GM19023 (cell line): ENCODE measurements around the gene TEKT5.
"Not testable (repeated sequence)": the region's sequence is repeated elsewhere in the genome, so short reads cannot be mapped to it uniquely, and the experiment has no call there.

Experiments used
- ATAC-seq: cut with Tn5 transposase; IDR thresholded peaks from one replicate; pipeline ENCODE4 v1.9.1; 2021; ENCODE audit warnings: mild to moderate bottlenecking, moderate library complexity; ENCODE audit not compliant: unreplicated experiment

Gene TEKT5

DNA sequence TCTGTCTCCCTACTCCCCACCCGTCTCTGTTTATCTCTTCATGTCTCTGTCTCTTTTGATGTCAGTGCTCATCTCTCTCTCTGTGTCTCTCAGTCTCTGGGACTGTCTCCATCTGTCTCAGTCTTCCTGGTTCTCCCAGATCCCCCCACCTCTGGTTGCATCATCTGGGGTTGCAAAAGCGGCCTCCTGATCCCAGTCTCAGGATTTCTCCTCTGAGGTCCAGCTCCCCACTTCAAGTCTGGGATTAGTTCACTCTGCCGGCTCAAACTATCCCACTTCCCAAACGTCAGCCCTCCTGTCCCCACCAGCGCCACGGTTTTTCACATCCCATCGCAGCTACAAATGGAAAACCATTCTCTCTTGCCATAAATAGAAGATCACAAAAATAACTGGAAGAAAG is 9.0 kb downstream of the TEKT5 start:
- ATAC-seq, result no peak

DNA sequence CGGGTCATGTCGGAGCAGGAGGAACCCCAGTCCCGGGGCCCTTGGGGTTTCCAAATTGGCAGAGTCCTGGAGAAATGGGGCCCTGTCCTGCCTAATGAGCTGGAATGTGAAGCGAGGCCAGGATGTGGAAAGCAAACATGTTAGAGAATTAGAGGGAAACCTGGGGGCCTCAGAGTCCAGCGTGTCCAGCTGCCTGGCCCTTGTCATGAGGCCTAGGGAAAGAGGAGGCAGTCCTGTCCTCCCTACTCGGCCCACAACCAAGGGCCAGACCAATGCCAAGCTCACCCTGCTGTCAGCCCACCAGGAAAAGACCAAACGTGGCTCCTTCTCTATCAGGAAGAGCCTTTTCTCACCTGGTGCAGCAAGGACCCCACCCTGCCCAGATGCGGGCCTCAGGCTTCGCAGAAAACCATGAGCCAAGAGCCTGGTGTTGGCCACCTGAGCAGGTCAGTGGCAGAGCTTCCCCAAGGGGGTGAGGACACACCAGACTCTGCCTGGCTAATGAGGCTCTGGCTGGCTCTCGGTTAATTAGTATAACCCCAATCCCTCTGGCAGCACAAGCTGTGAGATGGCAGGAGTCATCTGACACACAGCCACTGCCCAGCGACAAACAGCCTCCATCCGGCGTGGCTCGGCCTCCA is 10.1 kb downstream of the TEKT5 start:
- no peak for ATAC-seq

DNA sequence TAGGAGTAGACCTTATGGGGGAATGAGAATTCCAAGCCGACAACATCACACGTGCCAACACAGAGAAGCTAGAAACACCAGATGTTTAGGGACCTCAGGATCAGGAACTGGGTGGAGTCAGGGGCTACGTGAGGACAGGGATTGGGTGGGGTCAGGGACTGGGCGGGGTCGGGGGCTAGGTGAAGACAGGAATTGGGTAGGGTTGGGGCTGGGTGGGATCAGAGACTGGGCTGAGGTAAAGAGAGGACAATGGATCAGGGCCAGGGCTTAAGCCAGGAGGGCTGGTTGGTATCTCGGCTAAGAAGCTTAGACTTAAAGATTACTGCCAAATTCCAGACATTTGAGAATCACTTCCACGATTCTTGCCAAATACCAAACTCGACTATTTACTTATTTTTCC is 11.6 kb downstream of the TEKT5 start:
- no peak for ATAC-seq

DNA sequence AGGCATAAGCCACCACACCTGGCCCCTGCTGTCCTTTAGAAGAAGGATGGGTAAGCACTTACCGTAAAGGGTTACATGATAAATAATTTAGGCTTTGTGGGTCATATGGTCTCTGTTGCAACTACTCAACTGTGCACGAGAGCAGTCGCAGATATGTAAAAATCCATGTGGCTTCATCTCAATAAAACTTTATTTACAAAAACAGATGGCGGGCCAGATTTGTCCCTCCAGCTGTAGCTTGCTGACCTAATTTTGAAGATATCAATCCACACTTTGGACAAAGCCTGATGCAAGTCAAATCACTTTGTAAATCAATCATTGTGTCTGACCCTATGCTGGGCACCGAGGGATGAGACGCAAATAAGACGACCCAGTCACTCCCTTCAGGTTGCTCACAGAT is 12.1 kb downstream of the TEKT5 start:
- no peak for ATAC-seq

DNA sequence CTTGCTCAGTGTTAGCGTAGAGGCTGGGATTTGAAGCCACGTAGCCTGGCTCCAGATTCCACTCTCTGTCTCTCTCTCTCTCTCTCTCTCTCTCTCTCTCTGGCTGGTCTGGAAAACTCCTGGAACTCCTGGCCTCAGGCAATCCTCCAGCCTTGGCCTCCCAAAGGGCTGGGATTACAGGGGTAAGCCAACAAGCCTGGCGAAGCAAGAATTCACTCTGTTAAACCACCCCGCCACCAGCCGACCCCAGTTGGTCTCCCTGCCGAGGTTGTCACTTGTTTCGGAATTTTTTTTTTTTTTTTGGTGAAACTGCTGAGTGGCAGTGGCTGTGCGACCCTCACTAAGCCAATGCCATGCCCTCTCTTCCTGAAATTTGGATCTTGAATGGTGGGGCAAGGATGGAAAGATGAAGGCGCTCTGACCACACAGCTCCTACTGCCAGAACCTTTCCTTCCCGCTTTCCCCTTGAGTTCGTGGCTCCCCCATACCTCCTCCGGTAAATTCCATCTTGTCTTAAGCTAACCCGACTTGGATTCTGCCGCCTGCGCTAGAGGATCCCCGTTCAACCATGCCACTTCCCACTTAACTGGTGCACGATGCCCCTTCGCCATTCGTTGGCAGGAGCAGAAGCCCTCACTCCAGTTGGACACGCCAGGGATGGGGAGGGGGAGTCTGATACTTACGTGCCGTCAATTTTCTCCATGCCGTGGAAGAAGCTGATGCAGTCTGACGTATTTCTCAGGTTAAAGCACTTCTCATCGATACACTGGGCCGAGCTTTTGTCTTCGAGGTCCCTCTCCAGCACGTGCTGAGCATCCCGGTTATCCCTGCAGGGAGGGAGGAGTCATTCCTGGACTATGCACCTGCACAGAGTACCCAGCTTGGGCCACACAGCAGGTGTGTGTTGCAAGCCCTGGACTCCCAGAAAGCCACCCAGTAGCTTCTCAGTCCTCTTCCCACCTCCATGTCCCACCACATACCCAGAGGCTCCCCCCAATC is 13.1 kb downstream of the TEKT5 start:
- ATAC-seq, result no peak

DNA sequence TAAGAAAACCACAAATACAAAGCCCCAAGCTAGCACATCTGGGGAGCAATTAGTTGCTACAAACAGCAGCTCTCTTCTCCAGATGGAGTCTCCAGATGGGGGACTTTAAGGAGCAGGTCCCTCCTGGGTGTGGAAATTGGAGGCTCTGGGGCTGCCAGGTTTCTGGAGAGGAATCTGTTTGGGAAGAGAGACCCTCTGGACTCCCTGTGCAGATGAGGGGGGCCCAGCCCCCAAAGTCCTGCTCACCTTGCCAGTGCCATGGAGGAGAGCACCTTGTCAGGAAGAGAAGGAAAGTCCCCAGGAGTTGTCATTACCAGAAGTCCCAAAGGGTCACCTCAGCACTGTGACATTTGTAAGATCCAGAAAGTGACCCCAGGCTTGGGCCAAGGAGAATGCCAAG is 14.8 kb downstream of the TEKT5 start:
- no peak for ATAC-seq

DNA sequence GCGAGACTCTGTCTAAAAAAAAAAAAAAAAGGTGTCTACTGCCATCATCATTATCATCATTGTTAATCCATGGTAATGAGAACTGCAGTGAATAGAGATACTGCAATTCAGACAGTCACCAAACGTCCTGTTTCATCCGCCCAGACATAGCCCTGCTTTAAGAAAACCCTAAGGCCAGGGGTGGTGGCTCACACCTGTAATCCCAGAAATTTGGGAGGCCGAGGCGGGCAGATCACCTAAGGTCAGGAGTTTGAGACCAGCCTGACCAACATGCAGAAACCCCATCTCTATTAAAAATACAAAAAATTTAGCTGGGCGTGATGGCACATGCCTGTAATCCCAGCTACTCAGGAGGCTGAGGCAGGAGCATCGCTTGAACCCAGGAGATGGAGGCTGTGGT is 15.3 kb downstream of the TEKT5 start:
- ATAC-seq, result not testable (repeated sequence)

DNA sequence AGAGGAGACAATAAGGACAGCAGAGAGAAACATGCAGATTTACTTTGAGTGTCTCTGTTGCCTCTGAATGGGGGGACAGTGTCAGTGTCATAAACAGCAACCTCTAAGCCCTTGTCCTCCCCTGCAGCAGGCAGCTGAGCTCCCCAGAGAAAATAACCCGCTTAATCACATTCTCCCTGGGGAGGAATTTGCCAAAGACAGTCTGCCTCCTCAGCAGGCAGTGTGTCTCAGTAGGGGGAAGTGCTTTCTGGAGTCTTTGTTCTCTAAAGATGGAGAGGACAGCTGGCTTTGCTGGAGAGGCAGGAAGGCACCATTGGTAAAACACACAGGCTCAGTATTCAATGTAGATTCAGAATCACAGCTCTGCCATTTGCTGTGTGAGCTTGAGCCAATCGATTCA is 16.1 kb downstream of the TEKT5 start:
- ATAC-seq, result no peak

DNA sequence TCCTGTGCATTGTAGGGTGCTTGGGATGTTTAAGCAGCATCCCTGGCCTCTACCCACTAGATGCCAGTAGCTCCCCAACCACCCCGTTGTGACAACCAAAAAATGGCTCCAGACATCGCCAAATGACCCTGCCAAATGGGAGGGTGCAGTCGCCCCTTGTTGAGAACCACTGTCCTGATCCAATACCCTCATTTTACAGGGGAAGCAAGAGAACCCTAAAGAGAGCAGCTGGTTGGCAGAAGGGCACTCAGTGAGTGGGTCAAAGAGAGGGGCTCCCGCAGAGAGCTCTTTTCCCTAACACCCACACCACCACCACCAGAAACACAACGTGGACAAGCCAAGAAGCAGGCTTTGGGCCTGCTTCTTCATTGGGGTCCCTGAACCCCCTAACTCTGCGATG is 18.4 kb downstream of the TEKT5 start:
- ATAC-seq, result no peak

DNA sequence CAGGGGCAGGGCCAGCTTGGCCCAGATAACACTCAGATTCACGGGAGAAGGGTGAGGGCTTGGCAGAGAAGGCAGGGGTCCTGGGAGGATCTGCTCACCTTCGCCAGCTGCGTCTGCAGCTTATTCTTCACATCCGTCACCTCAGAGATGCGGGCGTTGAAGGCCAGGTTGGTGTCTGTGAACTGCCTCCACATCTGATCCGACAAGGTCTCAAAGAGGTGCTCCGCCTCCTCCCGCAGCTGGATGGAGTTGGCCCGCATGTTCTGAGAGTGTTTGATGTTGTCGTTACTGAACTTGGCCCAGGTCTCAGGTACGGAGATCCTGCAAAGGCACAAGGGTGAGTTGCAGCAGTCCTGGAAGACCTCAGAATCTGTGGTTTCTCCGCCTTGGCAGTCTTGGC is 18.9 kb downstream of the TEKT5 start:
- ATAC-seq, result no peak

DNA sequence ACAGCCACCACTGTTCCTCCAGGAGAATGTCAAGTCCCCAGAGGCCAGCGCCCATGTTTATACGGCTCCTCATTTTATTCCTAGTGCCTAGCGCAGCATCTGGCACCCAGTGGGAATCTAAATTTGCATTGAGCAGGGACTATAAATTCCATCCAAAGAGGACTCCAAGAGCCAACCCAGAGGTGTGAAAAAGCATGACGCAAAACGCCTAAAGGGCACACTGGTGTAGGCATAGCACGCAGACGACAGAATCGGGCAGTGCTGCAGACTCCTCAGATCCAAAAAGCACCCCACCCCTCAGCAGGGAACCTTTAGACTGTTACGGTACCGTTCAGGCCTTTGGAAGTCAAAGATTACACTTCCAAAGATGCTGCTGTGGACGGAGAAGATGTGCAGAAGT is 19.5 kb downstream of the TEKT5 start:
- no peak for ATAC-seq

DNA sequence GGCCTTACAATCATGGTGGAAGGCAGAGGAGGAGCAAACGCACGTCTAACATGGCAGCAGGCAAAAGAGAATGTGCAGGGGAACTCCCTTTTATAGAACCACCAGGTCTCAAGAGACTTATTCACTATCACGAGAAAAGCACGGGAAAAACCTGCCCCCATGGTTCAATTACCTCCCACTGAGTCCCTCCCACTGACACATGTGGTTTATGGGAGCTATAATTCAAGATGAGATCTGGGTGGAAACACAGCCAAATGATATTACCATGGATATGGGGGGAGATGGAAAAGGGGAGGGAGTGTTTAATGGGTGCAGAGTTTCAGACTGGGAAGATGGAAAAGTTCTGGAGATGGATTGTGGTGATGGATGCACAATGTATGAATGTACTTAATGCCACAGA is 23.0 kb downstream of the TEKT5 start:
- ATAC-seq, result no peak

DNA sequence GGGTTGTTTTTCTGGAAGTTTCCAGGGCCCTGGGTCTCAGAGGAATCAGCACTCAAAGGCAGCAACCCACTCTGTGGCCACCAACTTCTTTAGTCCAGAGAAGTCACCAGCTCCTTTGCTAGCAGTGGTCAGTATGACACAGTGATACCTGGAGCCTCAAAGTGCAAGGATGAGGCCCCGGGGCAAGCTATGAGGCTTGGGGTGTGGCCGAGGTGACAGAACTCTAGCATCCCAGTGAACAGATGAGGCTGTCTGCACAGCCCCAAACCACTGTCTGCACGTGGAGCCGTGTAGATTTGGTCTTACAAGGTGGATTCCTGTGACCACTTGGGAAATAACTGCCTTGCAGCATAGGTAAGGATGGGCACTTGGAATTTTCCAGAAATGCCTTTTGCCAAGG is 24.9 kb downstream of the TEKT5 start:
- no peak for ATAC-seq

DNA sequence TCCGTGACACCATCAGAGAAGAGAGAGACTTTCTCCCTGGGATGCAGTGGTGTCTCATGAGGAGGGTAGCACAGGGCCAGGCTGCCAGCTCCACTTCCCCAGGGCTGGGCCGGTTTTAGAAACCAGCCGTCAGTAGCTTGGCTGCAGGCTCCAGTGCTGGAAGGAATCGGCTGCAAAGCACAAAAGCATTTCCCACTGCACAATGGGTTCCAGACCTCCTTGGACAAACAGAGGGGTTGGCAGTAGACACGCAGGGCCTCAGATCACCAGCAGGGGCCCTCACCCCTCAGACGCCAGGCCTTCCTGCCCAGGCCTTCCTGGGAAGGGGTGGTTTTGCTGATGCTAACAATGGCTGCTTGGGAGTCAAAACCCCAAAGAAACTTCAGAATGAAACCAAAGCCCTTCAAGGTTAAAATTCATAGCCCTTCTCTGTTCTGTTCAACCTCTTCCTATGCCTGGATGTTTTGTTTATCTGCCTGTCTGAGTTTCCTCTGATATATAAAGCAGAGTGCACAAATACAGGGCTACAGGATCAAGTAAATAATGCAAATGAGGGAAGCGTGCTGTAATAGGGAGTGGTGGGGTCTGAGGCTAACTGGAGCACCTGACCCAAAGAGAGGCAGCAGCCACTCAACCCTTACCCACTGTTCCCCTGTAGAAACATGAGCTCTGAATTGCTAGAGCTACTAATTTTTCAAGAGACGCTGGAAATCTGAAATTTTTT is 26.2 kb downstream of the TEKT5 start:
- ATAC-seq, result no peak

DNA sequence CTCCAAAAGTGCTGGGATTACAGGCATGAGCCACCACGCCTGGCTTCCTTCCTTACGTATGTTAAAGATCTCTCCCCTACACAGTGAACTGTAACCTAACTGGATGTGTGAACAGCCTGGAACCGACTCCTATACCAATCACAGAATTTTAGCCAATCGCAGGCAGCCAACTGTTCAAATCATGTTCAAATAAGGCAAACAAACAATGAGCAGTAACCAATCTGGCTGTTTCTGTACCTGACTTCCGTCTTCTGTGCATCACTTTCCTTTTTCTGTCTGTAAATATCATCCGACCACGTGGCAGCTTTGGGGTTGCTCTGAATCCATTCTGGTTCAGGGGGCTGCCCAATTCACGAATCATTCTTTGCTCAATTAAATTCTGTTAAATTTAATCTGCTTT is 27.5 kb downstream of the TEKT5 start:
- no peak for ATAC-seq

DNA sequence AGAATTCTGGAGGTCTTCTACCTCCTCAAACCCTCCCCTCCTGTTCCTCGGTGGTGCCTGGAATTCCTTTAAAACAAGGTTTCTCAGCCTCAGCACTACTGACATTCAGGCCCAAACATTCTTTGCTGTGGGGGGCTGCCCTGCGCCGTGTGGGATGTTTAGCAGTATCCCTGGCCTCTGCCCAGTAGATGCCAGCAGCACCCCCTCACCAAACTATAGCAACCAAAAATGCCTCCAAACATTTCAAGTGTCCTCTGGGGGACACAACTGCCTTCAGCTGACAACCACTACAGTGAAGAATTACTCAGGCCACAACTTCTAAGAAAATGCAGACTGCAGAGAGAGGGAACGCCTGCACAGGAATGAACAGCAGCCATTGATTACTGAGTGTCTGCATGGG is 28.4 kb downstream of the TEKT5 start:
- ATAC-seq, result no peak

DNA sequence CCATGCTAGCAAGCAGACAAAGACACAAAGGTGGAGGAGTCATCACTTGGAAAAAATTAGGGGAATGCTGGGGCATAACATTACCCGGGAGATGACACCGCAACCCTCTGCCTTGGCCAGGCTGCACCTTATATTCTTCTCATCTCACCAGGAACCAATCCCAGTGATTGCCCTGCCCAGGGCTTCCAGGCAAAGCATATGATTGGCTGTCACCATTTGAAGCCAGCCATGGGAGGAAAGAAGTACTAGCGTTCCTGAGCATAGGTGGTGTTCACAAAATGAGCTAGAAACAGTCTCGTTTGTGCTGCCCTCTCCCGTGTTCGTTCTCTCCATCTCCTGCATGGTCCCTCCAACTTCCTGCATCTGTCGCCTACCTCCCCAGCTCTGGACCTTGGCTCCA is 29.6 kb downstream of the TEKT5 start:
- no peak for ATAC-seq

DNA sequence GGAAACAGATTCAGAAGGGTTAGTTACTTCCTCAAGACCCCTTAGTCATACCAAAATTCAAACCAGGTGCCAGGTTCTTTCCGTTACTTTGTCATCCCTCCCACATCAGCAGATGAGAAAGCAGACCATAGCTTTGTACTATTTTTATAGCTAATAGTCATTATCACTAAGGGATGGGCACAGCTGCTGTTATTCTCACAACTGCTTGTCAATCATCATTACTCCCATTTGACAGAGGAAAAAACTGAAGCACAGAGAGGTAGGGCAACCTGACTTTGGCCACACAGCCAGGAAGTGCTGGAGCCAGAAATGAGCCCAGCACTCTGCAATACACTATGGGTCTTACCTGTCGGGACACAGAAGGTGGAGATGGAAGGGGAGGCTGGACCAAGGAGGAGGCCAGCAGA is 30.0 kb downstream of the TEKT5 start:
- no peak for ATAC-seq

DNA sequence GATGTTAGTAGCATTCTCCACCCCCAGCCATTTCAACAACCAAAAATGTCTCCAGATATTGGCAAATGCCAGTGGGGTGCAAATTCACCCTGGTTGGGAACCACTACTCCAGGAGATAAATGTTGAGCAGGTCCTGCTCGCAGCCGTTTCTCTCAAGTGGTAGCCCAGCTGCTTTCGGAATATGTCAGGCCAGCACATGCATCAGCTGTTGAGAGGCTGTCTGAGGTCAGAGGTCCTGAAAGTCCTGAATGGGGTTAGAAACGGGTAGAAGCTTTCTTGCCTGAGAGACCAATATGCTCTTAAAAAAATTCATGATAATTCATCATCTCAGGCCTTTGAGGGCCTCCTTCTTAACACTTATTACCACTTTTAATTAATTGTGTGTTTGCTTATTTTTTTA is 31.0 kb downstream of the TEKT5 start:
- ATAC-seq, result no peak

DNA sequence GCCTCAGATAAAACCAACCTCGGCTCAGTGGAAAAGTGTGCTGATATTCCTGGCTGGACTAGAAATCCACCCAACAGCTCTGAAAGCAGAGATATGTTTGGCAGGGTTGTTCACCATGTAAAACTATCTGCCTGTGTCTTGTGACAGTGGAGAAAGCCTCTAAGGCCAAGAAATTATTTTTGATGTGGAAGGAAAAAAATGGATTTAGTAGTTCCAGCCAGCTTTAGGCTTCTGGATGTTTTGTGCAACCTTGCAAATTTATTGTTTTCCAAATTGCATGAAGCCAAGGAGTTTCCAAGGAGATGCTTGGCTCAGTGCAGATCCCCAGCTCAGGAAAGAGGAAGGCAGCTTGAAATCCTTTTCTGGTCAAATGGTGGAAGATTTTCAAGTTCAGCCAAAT is 31.6 kb downstream of the TEKT5 start:
- ATAC-seq, result no peak

DNA sequence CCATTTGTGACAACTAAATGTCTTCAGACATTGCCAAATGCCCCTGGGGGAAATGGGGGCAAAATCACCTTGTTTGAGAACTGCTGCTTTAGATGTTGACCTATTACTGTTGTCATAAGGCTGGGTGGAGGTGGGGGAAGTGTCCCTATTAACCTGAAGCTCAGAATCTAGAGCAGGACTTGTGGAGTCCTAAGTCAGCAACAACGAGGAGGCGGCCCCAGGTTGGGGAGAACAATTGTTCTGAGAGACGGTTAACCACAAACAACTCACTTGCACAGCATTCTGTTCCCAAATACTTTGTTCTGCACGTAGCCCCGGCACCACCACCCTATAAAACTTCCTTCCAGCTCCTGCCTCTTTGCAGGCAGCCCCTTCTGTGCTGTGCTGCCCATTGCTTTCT is 32.5 kb downstream of the TEKT5 start:
- ATAC-seq, result no peak

DNA sequence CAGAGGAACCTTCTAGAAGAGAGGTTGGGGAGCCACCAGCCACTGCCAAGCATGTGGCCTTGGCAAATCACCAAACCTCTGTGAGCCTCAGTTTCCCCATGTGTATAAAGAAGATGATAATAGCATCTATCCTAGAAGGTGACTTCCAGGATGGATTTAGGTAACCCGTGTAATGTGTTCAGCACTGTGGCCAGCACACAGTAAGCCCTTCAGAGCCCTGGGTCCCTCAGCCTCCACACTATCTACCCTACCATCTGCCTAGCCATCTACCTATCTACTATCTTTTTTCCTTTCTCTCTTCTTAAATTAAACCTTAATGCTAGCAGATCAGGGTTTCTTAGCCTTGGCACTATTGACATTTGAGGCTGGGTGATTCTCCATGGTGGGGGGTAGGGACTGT is 33.0 kb downstream of the TEKT5 start:
- ATAC-seq, result no peak
